HG02571 (cell line): ENCODE results near the gene NCF2.
A peak's percentile ranks its signal among the peaks of the same experiment; 100 is the strongest.
"Not testable (repeated sequence)": the region's sequence is repeated elsewhere in the genome, so short reads cannot be mapped to it uniquely, and the experiment has no call there.

ENCODE experiments used
- ATAC-seq: cut with Tn5 transposase; IDR thresholded peaks from one replicate; pipeline ENCODE4 v1.9.1; 2021; ENCODE audit warnings: mild to moderate bottlenecking, moderate library complexity; ENCODE audit not compliant: unreplicated experiment

NCF2 gene

GRCh38 chr1:183612975-183613374, 22.7 kb upstream of the NCF2 start:
- not testable (repeated sequence) for ATAC-seq

DNA sequence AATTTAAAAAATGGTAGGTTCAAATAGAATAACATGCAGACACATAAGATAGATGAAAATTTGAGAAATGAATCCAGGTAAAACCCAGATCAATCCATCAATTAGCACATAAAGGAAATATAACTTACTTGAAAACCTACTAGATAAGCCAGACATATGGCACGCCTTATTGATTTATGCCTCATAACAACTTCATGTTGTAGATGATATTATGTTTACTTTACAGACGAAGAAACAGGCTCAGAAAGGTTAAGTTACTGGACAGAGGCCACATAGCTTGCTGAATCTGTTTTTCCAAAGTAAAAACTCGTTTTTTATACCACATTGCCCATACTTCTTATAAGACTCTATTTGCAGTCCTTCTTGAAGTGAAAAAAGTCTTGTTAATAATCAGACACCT, 22.1 kb upstream of the NCF2 start:
- no peak for ATAC-seq

GRCh38 chr1:183611021-183611420, 20.8 kb upstream of the NCF2 start:
- ATAC-seq: no peak

DNA sequence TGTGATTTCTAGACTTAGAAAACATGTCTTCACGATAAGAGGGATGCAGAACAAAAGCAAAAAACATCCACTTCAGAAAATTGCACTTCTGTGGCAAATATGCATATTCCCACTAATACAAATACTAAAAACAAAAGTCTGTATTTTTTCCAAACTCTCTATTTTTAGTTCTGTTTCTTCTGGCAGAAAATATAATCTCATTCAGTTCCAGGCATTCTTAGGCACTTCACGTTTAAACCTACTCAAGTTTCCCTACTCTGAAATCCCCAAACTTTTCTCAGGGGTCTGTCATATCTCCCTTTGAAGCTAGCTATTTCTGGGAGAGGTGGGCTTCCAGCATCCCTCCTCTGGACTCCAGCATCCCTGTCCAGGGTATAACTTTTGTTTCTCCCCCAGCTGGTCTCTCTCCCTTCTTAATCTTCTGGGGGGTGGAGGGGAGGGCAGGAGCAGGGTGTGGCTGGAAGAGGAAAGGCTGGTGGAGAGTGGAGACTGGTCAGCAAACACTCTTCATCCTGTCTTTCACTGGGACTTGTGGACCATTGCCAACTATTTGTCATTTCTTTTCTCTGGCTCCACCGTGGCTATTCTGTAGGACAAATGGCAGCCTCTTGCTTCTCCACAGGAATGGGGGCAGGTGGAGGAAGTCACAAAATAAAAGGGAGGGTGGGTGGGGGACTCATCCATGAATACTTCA, 19.6 kb upstream of the NCF2 start:
- ATAC-seq: no peak

GRCh38 chr1:183609313-183609712, 19.1 kb upstream of the NCF2 start:
- no peak for ATAC-seq

DNA sequence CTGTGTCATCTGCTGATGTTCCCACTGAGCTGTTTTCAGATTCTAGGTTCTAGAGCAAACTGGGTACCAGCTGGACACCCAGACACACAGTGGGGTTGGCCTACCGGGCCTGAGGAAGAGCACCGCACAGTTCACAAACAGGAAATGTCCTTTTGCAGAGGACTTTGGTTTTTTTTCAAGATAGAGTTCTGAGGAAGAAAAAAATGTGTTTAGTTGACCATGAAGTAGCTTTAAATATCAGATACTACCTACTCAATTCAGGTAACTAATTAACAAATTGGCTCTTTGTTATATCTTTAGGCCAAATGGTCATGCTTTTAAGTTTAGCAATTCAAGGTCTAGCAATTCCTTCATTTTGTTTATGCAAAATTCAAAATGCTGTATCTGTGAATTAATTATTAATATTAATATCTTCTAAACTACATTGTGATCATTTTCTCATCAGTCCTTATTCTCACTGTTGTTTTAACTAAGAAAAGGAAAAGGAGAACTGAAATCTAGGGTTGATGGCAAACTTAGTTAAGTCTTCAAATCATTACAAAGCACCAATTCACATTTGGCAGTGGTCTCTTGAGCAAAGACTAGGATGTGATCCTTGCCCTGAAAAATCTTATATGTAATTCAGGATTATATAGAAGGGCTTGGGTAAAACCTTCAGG, 17.2 kb upstream of the NCF2 start:
- no peak for ATAC-seq

GRCh38 chr1:183605904-183606303, 15.6 kb upstream of the NCF2 start:
- no peak for ATAC-seq

DNA sequence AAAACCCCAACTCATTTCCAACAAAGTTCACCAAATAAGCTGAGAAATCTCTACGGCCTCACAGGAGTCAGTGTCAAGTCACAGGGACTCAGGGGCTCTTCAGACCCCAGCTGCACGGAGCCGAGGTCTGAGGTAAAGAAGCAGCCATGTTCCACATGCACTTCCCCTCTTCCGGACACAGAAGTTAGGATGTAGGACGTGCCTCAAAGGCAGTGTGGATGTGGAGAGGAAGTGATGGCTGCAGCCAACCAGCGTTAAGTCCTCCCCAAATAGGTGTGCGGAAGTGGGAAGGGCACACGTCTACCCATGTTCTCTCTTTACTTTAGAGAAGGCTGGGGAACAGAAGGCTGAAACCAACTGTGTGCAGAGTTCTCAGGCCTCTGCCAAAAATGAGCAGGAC, 14.6 kb upstream of the NCF2 start:
- no peak for ATAC-seq

DNA sequence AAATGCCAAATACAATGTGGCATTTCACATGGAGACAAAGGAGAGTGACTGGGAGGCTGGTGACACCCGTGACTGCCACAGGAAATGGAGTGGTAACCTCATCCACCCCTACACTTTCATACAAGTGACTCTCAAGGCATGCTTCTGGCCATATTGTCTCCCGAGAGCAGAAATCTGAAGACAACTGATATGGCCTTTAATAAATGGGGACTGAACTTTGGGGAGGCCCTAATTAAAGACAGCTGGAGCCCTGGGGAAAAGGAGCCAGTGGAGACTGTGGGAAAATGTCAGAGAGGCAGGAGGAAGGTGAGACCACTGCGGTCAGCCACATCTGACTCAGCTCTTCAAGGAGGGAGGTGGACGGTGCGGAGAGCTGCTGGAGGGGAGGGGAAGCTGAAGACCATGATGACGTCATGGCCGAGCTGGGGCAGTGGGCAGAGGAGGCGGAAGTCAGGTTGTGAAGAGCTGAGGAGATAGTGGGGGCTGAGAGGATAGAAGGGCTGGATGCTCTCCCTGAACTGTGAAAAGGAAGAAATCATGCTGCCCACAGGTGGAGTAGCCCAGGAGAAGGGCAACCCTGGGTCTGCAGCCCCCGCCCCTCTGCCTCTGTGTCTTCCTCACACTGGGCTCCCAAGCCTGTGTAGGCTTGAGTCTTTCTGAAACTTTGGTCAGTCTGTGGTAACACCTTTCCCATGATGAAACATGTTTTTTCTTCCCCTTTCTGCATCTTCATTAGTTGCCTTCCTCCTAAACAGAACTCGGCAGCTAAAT, 14.0 kb upstream of the NCF2 start:
- no peak for ATAC-seq

DNA sequence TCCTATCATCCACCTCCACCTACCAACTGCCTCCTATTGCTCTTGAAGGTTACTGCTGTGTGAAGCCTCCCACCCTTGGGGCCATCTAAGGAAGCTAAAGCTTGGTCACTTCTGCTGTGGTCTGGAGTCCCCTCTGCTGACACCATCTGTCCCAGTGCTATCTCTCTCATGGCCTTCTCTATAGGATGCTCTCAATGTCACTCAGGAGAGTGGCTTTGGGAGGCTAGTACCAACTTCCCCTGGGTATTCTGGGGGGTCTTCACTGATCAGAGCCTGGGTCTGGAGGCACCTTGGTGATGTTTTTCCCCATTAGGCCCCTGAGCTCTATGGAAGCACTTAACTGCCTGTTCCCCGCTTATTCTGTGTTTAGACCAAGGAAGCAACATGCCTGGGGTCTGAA, 12.3 kb upstream of the NCF2 start:
- no peak for ATAC-seq

DNA sequence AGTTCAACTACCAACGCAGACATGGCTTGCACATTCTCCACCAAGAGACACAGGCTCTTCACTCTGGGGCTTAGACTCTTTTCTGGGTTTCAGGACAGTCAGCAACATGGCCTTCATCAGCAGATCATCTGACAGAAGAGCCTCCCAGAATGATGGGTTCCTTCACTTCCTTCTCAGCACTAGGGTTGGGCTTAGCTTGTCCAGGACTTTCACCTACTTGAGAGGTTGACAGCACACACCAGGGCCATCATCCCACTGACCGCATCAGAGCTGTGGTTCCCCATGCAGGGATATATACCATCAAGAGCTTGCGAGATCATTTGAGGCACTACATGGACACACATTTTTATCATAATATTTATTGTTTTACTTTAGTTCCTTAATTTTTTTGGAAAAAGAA, 10.4 kb upstream of the NCF2 start:
- ATAC-seq: no peak

GRCh38 chr1:183600136-183600535, 9.9 kb upstream of the NCF2 start:
- ATAC-seq: no peak

DNA sequence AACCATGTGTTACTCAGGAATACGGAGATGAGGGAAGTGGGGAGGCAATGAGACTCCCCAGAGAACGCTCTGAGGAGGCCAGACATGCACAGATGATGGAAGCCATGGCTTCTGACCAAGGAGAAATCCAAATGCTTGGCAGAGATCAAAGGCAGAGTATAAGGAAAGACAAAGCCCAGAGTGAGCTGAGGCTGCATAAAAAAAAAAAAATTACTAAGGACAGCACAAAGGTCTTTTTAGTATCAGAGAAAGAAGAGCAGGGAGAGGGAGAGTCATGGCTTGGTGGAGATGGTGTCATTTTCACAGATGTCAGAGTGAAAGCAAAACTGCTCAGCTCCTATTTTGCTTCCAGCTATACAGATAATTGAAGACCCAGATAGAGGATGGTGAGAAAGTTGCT, 8.1 kb upstream of the NCF2 start:
- peak; percentile 64 for ATAC-seq

DNA sequence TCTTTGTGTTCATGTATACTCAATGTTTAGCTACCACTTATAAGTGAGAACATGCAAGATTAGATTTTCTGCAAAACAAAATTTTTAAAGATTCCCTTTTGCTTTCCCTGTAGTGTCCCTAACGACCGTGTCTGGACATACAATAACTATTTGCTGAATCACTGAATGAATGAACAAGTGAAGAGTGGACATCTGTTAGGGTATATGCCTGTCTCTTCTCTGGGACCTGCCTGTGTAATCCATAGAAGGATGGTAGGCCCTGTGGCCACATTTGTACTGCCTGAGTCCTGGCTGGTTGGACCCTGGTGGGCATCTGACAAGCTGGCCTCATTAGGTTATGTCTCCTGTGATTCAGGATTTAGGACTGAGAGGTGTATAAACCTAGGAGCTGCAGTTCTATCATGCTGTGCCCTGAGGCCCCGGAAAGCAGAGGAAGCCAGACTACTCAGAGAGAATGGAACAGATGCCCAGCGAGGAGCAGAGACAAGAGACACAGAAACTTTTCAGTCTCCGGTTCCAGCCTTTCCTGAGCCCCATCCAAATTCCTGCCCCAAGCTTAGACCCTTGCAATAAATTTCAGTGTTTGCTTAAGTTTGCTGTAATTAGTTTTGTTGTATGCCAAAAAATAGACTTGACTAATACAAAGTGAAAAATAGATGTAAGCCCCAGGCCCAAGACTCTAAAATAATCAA, 7.5 kb upstream of the NCF2 start:
- ATAC-seq: no peak

DNA sequence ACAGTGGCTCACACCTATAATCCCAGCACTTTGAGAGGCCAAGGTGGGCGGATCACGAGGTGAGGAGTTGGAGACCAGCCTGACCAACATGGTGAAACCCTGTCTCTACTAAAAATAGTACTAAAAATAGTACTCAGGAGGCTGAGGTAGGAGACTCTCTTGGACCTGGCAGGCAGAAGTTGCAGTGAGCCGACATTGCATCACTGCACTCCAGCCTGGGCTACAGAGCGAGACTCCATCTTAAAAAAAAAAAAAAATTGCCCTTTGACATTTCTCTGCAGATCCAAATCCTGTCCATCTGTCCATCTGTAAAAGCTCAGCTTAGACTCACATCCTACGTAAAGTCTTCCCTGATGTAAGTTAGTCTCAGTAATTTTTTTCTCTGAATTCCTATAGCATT, 6.2 kb upstream of the NCF2 start:
- ATAC-seq: no peak

DNA sequence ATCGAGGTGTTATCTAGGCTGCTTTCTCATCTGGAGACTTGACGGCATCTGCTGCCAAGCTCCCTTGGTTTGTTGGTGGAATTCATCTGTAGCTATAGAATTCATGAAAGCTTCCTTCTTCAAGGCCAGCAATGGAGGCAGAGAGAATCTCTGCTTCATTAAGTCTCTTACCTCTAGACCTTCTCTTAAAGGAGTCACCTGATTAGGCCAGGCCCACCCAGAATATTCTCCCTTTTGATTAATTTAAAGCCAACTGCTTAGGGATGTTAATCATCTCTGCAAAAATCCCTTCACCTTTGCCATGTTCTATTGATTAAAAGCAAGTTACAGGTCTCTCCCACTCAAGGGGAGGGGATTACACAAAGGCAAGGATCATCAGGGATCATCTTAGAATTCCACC, 5.3 kb upstream of the NCF2 start:
- no peak for ATAC-seq

- peak; percentile 44 for ATAC-seq
Measured at GRCh38 chr1:183593356-183593755, 3.1 kb upstream of the NCF2 start.

DNA sequence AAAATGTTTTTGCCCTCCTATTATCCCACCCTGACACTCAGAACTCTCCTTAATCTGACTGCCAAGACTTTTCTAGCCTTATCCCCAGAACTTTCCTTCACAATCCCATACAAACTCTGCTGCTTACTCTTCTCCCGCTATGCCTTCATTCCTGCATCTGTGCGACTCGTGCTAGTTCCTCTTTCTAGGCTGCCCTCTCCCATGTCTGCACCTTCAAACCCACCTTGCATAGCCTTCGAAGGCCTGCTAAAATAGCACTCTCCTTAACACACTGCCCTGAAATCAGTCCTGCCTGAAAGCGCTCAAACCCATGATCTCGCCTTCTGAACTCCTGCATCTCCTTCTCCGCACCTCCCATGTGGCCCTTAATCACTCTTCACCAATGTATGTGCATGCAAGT, 2.5 kb upstream of the NCF2 start:
- no peak for ATAC-seq

DNA sequence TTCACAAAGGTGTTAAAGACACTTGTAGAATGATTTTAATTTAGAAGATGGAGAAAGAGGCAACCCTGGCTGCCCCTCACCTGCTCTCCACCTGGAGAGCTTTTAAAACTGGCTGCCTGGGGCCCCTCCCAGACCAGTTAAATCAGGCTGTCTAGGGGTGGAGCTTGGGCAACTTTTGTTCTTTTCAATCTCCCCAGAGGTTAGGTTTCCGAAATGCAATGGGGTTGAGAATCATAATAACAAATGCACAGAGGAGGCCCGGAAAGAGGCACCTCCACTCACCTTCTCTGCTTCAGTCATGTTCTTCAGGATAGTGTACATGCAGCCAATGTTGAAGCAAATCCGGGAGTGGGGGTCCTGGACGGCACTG, 400 bp downstream of the NCF2 start:
- ATAC-seq: no peak

DNA sequence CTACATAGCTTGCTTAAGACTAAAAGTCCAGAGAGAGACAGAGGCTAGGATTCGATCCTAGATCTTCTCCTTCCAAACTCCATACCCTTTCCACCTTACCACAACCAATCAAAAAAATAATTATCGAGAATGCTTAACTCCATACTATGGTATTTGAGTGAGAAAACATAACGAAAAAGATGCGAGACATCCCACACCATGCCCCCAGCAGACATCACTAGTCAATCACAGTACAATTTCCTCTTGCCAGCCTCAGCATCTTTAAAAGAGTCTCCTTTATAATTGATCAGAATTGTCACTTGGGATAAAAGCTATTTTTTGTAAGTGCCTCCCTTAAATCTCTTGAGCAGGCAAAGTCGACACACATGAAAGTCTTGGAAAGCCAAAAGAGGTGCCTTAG, 875 bp downstream of the NCF2 start:
- no peak for ATAC-seq

GRCh38 chr1:183588827-183589226, 1.4 kb downstream of the NCF2 start:
- ATAC-seq: no peak

GRCh38 chr1:183586926-183587325, 3.3 kb downstream of the NCF2 start:
- ATAC-seq: no peak
